Measurements from ENCODE around the gene DIP2A. TPM values are rescaled to one million over a fixed set of nuclear protein-coding genes. Genes with fewer than 3 reads are reported as not detected.

The DIP2A gene
- total RNA-seq, 1 donor from 2014 or later: 27.9 TPM

DNA sequence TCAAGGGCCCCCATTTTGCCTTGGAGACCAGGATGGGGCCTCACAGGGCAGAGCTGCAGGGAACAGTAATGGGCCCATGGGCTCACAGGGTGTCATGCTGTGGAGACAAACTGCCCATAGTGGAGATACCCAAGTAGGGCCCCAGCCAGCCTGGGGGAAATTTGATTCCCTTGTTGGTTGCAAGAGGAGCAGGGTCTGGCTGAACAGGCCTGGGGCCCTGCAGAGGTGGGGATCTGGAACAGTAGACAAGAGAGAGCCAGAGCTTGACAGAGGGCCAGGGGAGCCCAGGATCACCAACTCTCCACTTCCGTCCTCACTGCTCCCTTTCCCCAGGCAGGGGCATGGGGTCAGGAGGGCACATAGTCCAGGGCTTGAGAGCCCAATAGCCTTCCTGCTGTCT, 137.5 kb downstream of the DIP2A start:
- Mint-ChIP-seq H3K9me3 (ENCODE audit: low read depth) (peaks cover 17% of the 10 kb centered on the region), H3K27me3 (ENCODE audit: low read depth) (no peaks in the 10 kb centered on the region), H3K4me1 (ENCODE audit: low read depth) (peaks cover 14% of the 10 kb centered on the region), H3K27ac (ENCODE audit: unreplicated experiment) (no peak overlapping the region), H3K36me3 (ENCODE audit: low read depth) (no peaks in the 10 kb centered on the region), H3K4me3 (ENCODE audit: unreplicated experiment) (no peak overlapping the region)
- TF ChIP-seq, protein P1, sequence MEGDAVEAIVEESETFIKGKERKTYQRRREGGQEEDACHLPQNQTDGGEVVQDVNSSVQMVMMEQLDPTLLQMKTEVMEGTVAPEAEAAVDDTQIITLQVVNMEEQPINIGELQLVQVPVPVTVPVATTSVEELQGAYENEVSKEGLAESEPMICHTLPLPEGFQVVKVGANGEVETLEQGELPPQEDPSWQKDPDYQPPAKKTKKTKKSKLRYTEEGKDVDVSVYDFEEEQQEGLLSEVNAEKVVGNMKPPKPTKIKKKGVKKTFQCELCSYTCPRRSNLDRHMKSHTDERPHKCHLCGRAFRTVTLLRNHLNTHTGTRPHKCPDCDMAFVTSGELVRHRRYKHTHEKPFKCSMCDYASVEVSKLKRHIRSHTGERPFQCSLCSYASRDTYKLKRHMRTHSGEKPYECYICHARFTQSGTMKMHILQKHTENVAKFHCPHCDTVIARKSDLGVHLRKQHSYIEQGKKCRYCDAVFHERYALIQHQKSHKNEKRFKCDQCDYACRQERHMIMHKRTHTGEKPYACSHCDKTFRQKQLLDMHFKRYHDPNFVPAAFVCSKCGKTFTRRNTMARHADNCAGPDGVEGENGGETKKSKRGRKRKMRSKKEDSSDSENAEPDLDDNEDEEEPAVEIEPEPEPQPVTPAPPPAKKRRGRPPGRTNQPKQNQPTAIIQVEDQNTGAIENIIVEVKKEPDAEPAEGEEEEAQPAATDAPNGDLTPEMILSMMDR (IDR thresholded peaks at IDR 0.05): no peak
- DNase-seq (ENCODE audit: low spot score): no peak

DNA sequence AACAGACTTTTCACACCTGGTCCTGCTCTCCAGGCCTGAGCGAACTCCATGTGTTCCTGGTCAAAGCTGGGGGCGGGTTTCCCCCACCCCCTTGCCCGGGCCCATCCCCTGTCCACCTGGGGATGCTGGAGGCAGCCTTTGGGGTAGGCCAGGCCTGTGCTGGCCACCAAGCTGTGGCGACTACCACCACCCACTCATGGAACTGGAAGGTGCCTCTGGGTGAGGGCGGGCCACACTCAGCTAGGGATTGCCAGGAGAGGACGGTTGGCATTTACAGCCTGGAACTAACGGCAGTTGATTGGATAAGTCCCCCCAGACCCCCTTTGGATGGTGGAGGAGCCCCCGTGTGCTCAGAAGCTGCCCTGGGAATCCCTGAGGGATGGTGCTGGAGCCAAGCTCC, 138.3 kb downstream of the DIP2A start:
- no peak overlapping the region for H3K27ac Mint-ChIP-seq (ENCODE audit: unreplicated experiment)
- H3K27me3 Mint-ChIP-seq (ENCODE audit: low read depth): no peaks in the 10 kb centered on the region
- TF ChIP-seq, protein P1 (IDR thresholded peaks at IDR 0.05): no peak
- no peak overlapping the region for H3K4me3 Mint-ChIP-seq (ENCODE audit: unreplicated experiment)
- no peak for DNase-seq (ENCODE audit: low spot score)
- H3K36me3 Mint-ChIP-seq (ENCODE audit: low read depth): no peaks in the 10 kb centered on the region
- peaks cover 9% of the 10 kb centered on the region for H3K9me3 Mint-ChIP-seq (ENCODE audit: low read depth)
- H3K4me1 Mint-ChIP-seq (ENCODE audit: low read depth): peaks cover 14% of the 10 kb centered on the region

DNA sequence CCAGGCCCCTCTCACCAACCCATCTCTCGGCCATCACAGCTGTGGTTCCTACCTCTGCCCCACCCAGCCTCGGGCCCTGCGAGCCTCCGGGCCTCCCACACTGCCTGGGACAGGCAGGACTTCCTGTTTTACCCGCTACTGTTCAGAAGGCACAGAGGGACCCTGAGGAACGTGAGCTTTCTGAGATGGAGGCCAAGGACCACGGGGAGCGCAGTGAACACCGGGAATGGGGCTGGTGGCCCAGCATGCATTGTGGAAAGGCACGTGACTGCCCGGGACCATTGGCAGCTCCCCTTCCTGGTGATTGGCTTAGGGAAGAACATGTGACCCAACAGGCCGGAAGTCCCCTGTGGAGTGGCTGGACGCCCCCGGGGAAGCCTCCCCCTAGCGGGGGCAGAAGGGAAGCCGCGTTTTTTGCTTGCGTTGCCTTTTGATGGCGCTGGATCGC, 139.2 kb downstream of the DIP2A start:
- Mint-ChIP-seq H3K27me3 (ENCODE audit: low read depth) (no peaks in the 10 kb centered on the region), H3K9me3 (ENCODE audit: low read depth) (peaks cover 7% of the 10 kb centered on the region), H3K36me3 (ENCODE audit: low read depth) (no peaks in the 10 kb centered on the region), H3K4me3 (ENCODE audit: unreplicated experiment) (no peak overlapping the region), H3K27ac (ENCODE audit: unreplicated experiment) (peak overlapping the region; percentile 12), H3K4me1 (ENCODE audit: low read depth) (peaks cover 19% of the 10 kb centered on the region)
- TF ChIP-seq, protein P1 (IDR thresholded peaks at IDR 0.05): no peak
- DNase-seq (ENCODE audit: low spot score): no peak

DNA sequence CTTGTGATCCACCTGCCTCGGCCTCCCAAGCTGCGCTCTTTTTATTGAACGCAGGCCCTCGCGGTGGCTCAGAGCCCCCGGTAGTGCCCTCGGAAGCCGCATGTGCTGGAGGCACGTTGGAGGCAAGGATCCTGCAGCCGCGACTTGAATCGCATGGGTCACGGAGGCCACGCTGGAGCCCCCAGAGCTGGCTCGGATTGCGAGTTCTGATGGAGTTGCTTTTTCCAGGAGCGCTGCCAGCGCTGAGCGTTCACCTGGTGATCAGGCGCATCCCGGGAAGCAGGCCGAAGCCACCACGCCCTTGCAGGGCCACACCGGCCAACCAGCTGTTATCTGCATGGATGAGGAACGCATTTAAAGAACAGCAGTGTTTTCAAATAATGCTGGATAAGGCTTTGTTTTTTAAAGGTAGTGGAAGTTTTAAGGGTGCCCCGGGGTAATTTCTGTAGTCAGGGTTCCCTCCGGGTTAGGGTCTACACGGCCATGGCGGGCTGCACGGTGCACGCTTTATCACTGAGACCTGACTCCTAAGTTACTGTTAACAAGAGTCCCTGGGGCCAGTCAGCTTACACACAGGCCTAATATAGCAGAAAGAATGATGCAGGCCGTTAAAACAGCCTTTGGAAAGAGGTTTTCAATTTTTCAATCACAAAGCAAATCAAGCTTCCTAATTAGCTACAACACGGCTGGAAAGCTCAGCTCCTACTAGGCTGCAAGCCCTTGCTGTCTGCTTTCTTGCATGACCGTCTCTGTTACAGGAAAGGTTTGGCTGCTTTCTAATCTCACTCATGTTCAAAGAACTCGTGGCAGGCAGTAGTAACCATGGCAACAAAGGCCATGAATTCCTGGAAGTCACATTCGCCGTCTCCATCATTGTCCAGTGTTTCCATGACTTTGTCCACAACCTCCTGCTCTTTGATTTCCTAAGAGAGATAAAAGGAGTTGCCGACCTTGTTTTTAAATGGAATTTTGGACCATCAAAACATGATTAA, 140.2 kb downstream of the DIP2A start:
- peak overlapping the region; percentile 2 for H3K27ac Mint-ChIP-seq (ENCODE audit: unreplicated experiment)
- H3K36me3 Mint-ChIP-seq (ENCODE audit: low read depth): no peaks in the 10 kb centered on the region
- H3K9me3 Mint-ChIP-seq (ENCODE audit: low read depth): peaks cover 3% of the 10 kb centered on the region
- no peaks in the 10 kb centered on the region for H3K27me3 Mint-ChIP-seq (ENCODE audit: low read depth)
- peaks cover 26% of the 10 kb centered on the region for H3K4me1 Mint-ChIP-seq (ENCODE audit: low read depth)
- no peak for DNase-seq (ENCODE audit: low spot score)
- TF ChIP-seq, protein P1 (IDR thresholded peaks at IDR 0.05): no peak
- H3K4me3 Mint-ChIP-seq (ENCODE audit: unreplicated experiment): no peak overlapping the region

DNA sequence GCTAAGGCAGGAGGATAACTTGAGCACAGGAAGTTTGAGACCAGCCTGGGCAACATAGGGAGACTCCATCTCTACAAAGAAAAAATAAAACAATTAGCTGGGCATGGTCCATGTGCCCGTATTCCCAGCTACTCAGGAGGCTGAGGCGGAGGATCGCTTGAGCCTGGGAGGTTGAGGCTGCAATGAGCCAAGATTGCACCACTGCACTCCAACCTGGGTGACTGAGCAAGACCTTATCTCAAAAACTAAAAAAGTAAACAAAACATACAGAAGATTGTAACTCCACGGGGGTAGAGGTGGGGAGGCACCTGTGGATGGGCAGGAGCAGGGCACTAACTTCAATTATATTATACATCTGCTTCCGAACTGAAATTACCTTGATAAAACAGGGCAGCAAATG, 141.6 kb downstream of the DIP2A start:
- H3K27me3 Mint-ChIP-seq (ENCODE audit: low read depth): no peaks in the 10 kb centered on the region
- peaks cover 30% of the 10 kb centered on the region for H3K4me1 Mint-ChIP-seq (ENCODE audit: low read depth)

More for the DNA sequence above, 141.6 kb downstream of the DIP2A start:
- Mint-ChIP-seq H3K9me3 (ENCODE audit: low read depth) (no peaks in the 10 kb centered on the region), H3K36me3 (ENCODE audit: low read depth) (no peaks in the 10 kb centered on the region), H3K4me3 (ENCODE audit: unreplicated experiment) (no peak overlapping the region), H3K27ac (ENCODE audit: unreplicated experiment) (no peak overlapping the region)
- no peak for DNase-seq (ENCODE audit: low spot score)
- TF ChIP-seq, protein P1 (IDR thresholded peaks at IDR 0.05): no peak

Data from chondrocyte (in vitro differentiated cells).